Dedifferentiated amniotic fluid mesenchymal stem cell (primary cell): ENCODE results near the gene PRLR.
"Not testable (repeated sequence)": the region's sequence is repeated elsewhere in the genome, so short reads cannot be mapped to it uniquely, and the experiment has no call there.

Experiments
- DNase-seq: peaks from one replicate; pipeline ENCODE4 v3.0.0-alpha.2; 2016; ENCODE audit errors: extremely low spot score

PRLR gene

DNA sequence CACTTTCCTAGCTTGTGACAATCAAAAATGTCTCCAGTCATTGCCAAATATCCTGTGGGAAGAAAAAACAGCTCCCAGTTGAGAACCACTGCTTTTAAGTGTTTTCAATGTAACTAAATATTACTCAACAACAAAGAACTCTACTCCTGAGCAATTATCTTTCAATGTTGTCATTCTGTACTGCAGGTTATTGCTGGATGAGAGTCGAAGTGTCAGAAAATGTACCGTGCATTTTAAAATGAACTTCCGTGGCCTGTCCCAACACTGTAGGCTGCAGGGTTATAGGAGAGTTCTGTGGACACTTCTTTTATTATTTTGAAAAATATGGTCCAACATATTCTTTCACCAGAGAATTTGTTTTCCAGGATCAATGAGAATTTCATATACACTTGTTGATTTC, 147.8 kb downstream of the PRLR start:
- DNase-seq = no peak

DNA sequence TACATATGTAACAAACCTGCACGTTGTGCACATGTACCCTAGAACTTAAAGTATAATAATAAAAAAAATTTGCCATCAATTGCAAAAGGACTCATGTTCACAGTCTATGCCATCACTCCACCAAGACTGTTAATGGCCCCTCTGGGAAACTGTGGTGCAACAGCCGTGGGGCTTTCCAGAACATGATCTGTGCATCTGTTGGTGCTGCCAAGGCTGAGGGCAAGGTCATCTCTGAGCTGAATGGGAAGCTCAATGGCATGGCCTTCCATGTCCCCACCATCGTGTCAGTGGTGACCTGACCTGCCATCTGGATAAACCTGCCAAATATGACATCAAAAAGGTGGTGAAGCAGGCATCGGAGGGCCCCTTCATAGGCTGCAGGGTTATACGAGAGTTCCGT, 149.2 kb downstream of the PRLR start:
- no peak for DNase-seq

DNA sequence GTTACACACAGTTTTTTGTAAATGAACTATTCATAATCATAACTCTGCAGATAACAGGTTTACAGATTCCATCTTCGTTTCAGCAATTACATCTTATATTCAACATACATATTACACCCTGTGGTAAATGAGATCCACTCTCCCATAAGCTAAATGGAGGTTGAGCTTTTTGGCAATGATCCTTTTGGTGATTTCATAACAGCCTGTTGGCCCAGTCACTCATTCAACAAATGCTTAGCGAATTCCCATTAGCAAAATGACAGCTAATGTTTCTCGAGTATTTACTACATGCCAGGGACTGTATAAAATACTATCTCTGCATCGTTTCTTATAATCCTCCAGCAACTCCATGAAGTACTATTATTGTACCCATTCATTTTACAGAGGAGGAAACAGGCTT, 157.1 kb downstream of the PRLR start:
- no peak for DNase-seq

DNA sequence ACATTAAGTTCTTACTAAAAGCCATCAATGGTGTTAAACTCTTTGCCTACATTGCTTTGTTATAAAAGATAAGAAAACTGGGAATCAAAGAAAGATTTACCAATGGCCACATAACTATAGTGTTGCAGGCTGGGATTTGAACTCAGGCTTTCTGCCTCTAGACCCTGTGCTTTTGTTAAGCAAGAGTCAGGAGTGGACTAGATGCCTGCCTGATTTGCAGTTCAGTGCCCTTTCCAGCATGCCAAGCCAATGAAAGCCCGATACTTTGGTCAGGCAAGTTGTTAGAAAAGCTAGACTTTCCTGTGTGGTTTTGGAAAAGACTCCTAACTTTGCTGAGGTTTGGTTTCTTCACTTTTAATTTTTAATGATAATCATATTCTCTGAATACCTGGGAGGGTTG, 161.1 kb downstream of the PRLR start:
- no peak for DNase-seq

DNA sequence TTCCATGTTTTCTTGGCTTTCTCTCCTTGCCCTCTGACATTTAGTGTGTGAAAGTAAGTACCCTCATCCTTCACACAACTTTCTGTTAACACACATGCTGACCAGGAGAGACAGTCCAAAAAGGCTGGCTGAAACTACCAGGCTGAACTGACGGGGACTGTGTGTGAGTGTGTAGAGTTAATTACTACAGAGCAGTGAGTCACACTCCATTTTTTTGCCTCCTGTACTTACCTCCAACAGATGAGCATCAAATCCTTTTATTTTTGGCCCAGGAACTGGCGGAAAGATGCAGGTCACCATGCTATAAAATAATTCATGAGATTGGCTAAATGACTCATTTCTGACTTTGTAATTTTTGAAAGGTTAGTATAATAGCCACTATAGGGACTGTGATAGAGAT, 162.3 kb downstream of the PRLR start:
- no peak for DNase-seq

DNA sequence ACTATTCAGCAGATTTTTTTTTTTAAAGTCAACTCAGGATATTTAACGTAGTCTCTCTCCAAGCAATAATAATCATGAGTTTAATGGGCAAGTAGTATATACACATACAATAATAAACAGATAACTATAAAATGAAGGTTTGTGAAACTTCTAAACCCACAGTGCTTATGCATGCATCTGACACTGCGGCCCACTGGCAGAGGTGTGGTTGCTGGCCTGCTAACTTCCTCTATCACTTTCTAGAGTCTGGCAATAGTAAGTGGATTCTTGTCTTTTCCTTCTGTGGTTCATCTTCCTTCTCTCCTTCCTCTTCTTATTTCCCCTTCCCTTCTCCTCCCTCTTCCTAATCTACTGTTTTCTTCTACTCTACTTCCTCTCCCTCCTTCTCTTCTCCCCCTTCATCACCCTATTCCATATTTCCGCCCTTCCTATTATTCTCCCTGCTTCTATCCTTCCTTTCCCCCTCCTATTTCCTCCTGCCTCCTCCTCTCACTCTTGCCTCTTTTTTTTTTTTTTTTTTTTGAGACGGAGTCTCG, 164.0 kb downstream of the PRLR start:
- no peak for DNase-seq

DNA sequence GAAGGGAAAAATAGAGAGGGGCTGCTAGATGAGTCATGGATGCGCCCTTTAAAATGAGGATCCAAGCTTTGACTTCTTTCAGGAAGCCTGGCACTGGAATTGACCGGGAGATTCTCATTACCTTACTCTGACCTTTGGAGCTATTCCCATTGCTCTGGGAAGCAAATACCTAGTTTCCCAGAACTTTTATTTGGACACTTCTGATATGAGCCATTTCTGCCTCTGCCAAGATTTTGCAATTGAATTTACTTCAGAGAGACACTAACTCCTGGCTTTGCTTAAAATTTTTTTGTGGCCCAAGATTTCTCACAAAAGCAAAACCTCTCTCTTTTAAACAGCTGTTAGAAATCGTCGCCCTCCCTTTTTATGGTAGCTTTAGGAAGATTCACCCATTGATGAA, 166.9 kb downstream of the PRLR start:
- no peak for DNase-seq

DNA sequence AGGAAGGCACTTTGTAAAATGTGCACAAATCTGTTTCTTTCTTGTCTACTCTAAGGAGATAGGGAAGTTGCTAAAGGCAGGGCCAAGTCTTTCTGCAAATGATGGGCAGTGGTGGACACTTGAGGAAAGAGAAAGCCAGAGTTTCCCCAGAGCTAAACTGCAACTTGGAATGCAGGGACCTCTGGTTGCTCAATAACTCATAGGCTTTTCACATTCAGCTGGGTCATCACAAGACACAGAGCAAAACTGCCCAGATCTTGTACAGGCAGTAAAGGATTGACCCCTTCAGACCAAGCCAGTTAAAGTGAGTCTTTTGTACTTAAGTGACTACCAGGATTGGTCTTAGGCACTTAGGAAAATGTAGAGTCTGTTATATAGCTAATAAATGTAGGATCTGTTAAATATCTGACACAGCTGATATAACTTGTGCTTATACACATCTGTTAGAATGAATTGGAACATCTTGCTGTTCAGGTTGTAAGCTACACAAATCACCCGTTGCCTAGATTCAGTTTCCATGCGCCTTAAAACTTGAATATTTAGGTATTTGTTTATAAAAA, 169.0 kb downstream of the PRLR start:
- DNase-seq = no peak

DNA sequence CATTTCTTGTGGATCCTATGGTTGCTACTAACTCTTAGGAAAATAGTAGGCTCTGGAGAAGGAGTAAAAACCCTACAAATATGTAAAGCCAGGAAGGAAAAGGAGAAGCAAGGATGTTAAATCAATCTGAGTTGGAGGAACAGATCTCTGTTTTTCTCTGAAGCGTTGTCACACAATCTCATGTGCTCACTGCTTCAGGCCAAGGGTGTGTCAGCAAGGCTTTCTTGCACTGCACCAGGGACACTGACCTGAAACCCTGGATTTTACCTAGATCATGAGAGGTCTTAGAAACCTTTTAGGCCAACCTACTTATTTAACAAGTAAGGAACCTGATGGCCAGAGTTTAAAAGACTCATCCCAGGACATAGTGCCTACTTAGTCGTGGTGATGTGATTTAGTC, 170.1 kb downstream of the PRLR start:
- no peak for DNase-seq

DNA sequence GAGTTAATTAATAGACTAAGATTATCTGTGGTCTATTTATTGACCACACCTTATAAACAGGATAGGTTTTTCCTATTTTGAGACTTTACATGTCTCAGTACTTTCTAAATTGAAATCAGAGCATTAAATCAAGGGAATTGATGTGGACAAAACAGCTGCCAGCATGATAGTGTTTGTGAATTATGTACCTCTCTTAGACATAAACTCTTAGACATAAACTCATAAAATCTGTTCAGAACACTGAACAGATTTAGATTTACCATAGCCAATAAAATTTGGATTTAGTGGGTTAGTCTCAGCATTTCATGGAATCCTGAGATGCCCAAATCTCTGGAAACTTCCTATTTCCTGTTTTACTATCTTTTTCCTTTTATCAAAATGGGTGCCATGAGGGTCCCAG, 171.0 kb downstream of the PRLR start:
- DNase-seq = no peak

DNA sequence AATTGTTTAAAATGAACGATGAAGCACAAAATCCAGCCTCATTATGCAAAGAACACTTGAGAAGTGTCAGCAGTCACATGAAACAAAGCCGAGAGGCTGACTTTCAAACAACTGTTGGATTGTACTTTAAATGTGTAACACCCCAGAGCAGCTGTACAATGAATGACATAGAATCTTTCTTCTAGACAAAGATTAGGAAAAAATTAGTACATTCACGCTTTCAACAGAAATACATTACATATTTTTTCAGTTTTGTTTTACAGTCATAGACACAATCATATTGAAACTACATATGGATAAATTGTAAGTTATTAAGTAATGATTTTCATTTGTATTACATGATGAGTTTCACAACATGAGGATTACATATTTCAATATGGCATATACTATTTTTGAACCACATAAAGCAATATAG, 171.9 kb downstream of the PRLR start:
- no peak for DNase-seq

DNA sequence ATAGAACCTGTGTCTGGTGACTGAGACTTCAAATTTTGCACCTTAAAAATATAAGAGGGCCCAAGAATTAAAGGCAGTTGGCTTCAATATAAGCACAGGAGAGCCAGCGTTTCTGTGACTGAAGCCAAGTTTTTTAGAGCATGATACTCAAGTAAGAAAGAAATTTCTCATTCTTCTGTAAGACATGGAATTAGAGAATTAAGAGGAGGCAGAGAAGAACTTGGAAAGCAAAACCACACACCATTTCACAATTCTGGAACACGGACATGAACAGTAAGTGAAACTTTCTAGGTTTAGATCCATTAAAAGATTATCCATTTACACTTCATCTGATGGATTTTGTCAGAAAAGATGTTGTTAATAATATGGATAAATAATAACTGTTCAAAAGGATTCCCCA, 173.6 kb downstream of the PRLR start:
- DNase-seq = no peak

DNA sequence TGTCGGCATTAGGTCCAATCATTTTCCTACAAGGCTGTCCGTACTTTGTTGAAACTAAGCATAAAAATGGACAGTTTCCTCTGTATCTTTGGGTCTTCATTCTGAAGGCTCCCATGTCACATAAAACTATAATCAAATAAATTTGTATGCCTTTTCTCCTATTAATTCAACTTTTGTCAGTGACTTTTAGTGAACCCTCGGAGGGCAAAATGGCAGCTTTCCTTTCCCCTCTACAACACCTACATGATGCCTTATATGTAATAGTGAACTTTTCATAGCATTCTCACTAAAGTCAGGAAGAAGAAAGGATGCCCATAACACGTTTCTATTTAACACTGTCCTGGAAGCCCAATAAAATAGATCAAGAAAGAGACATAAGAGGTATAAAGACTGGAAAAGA, 177.4 kb downstream of the PRLR start:
- no peak for DNase-seq

DNA sequence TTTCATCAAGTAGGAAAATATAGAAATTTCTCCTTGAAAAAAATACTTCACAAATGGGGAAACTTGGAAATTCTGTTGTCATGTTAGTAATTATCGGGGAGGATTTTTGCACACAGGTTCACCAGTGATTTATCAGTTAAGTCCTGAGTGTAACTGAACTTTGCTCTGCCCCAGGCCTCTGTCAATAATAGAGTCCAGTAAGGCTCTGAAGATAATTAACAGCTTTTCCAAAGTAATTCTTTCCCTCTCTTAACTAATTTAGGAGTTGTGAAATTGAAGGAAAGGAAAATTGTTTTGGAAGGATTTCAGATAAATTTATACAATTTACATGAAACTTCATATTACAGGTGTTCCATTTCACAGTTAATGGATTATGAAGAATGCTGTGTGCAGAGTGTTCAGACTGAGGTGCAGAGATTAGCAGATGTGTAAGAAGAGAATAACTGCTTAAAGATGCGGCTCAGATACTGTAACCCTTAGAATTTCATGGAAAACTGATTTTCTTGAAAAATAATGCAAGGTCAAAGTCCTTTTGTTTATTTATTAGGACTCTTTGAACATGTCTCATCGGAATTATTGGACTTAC, 179.7 kb downstream of the PRLR start:
- no peak for DNase-seq

DNA sequence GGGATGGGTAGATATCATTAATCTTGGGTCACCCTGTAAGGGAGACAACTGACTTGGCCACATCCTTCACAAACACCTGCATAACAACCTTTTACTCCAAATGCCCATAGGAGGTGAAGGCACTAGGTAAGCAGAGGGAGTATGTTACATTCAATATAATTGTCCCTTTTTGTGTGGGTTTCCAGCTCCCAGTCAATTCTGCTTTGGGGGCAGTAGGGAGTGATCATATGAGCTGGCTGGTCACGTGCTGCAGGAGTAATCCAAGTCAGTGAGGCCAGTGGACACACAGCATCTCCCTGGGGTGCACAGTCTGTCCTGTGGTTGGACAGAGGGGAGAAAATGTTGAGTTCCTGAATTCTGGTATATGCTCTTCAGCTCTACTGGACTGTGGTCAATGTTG, 181.4 kb downstream of the PRLR start:
- no peak for DNase-seq

DNA sequence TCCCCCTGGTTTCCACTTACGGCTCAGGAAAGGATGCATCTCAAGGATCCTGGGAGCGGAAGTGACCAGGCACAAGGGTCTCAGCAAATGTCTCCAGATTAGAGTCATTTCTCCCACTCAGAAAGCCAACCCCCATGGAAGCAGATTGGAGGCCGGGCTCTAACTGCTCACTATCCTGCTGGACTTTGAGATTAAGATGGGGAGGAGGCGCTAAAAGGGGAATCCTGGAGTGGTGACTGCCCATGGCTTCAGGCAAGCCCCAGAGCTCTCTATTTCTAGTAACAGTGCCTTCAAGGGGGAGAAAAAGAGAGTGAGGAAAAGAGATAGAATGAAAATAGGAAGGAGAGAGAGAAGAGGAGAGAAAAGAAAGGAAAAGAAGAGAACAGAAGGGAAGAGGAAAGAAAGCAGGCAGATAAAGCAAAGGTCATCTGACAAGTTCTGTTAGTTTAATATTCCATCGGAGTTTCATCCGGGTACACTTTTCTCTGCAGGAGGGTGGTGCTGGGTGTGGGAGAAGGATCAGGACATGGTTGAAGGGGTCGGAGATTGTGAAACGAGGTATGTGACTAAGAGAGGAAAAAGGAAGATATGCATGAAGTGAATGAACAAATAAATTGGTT, 182.4 kb downstream of the PRLR start, which contains the start of gene AGXT2:
AGXT2 (minus strand) TSS at position 165 of the 620 bp plus-strand sequence; CDS start at position 108, 57 bp downstream.
- DNase-seq = no peak

DNA sequence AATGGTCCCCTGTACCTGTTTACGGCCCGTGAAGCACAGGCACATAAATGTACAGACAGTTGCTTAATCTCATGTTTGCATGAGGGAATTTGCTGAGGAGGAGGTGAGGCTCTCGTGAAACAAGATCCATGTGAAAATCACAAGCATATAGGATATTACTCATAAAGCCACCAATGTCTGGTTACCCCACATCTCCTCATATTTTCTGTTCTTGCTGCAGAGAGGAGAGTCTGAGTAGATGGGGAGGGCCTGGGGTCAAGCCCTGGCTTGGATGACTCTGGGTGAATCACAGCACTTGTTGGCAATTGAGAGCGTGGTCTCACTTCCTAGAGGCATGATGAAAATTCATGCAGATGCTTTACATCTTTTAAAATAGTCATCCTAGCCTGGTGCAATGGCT, 183.5 kb downstream of the PRLR start:
- DNase-seq = peak; percentile 33

DNA sequence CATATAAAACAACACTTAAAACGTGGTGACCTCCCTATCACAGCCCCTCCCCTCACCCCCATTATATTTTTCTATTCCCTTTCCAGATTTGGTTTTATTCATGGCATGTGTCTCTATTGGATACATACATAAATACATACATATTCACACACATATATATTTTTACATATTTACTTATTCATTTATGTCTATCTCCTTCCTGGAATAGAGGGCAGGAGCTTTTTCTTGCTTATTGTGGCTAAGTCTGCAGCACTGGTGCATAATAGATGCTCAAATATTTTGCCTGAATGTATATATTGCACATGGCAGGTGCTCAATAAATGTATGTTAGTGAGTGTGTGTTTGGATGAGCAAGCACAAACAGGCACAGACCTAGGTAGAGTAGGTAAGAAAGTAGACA, 185.0 kb downstream of the PRLR start:
- no peak for DNase-seq

DNA sequence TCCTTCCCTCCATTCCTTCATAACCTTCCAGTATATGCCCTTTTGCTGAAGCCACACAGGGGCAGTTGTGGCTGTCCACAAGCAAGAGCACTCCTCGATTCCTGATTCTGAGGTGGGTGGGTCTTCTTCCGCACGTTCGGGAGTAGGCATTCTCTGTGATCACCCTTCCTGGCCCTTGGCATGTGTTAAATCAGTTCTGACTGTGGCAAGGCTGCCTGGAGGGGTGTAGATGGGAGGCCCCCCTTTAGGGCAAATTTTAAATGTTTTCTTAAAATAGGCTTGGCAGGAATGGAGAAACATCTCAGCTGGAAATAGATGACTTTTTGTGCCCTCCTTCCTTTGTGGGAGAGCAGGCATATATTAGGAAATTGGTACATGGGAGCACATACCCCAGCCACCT, 185.6 kb downstream of the PRLR start:
- DNase-seq = no peak

DNA sequence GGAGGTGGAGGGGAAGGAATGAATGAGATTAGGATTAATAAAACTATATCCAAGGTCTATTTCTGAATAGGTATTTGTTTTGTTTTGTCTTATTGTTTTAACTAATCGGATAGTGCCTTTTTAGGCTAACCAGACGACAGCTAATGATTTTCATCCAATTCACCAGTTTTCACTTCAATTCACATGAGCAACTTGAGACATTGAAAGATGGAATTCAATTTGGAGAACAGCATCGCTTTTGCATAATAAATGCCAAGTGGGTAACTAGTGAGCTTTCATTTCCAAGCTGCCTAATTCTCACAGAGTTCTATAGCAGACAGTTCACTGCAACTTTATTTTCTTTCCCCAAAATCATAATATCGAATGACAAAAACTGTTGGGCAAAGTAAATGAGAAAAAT, 187.5 kb downstream of the PRLR start:
- DNase-seq = no peak

DNA sequence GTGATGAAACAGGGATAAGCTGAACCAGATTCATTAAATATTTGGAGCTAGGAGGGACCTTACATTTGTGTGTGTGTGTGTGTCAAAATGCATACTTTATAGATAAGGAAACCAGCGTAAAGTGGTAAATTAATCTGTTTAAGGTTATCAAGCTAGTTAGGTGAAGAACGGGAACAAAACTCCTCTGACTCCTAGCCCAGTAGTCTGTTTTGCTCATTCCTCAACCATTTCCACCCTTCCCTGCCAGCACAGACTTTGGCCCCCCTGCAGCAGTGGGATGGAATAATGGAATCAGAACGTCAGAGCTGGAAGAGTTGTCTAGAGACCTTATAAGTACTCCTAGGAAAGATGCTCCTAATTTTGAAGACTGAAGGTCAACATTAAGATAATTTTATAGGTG, 189.0 kb downstream of the PRLR start:
- no peak for DNase-seq

DNA sequence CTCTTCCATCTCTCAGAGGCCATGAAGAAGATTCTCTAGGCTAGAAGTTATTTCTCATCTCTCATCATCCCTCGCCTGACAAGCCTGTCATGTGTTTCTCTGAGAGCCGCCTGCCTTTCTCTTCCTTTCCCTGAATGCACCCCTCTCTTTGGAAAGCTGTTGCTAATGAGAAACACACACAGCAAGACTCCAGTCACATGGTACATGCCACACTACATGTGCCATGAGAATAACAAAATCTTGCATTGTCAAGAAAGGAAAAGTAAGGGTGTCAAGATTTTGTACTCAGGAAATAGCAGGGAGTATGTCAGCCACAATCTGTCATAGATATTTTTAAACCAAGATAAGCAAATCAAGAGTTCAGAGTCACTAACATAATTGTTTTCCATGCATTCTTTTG, 191.4 kb downstream of the PRLR start:
- DNase-seq = no peak

DNA sequence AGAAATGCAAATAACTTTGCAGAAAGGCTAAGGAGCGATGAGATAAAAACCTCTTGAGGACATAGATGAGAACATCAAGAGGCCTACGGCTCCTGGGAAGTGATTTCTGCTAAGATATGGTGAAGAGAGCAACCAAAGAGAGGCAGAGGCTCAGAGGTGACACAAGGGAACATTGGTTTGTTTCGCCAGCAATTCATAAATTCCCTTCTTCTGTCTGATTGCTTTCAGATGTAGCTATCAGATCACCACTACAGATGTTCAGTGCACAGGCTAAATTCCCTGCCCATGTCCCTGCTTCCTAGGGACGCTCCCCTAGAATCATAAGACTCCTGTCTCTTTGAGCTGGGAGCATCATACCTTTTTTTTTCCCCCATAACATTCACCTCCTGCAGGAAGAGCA, 193.8 kb downstream of the PRLR start:
- no peak for DNase-seq

DNA sequence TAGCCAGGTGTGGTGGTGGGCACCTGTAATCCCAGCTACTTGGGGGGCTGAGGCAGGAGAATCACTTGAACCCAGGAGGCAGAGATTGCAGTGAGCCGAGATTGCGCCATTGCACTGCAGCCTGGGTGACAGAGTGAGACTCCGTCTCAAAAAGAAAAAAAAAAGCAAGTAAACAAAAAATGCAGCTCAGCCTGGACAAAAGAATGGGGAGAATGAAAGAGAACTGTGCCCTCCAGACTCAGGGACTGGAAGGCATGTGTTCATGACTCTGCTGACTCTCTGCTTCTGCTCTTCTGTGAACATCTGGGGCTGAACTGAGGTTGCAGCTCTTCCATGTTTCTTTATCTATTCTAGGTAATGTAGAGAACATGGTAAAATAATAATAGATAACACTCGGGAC, 194.4 kb downstream of the PRLR start:
- DNase-seq = not testable (repeated sequence)
